Caco-2 (cell line): ENCODE data around the gene FBXO40. TPM values are rescaled to one million over a fixed set of nuclear protein-coding genes. Genes with fewer than 3 reads are reported as not detected.

Experiments
- BruUV-seq: library from RNA; stranded (reverse); fragments of 400-500 nt; replicated peaks from 2 replicates; lab custom pipeline; 2021; lab: Mats Ljungman, UMichigan
- CTCF ChIA-PET: fragments of 300-600 bp; sonication (Branson Sonifier 250); formaldehyde crosslinking; loops from one replicate; lab custom pipeline; 2022; ENCODE audit warnings: antibody characterized with exemption; lab: Charles Lee
- POLR2A ChIA-PET: fragments of 300-600 bp; sonication (Branson Sonifier 250); formaldehyde crosslinking; loops from one replicate; lab custom pipeline; 2022; ENCODE audit warnings: antibody characterized with exemption; lab: Charles Lee
- DNase-seq, 2 experiments: peaks; one replicate each; pipeline versions ENCODE4 v3.0.0 to v3.0.0-alpha.2; 2020 to 2022
- H3K27me3 ChIP-seq: replicated peaks from 2 replicates; pipeline ENCODE4 v1.6.0; 2011; ENCODE audit warnings: low read length; ENCODE audit not compliant: control insufficient read depth, insufficient read depth
- H3K36me3 ChIP-seq: 2 replicates; pipeline ENCODE4 v1.5.1; 2011; ENCODE audit warnings: low read length; ENCODE audit not compliant: control insufficient read depth, insufficient read depth
- H3K4me1 ChIP-seq: fragments of 250-450 bp; sonication (Bioruptor Pico); 2 replicates; pipeline ENCODE4 v1.5.1; 2020; ENCODE audit warnings: mild to moderate bottlenecking
- H3K4me3 ChIP-seq: 2 replicates; pipeline ENCODE4 v1.5.1; 2011; ENCODE audit warnings: low read depth, mild to moderate bottlenecking, control low read depth, low read length
- H3K9me3 ChIP-seq: fragments of 250-450 bp; sonication (Bioruptor Pico); 2 replicates; pipeline ENCODE4 v1.5.1; 2020; ENCODE audit warnings: mild to moderate bottlenecking, moderate library complexity
- H3K27ac Mint-ChIP-seq: one replicate; pipeline ENCODE4 v1.8.0; 2022; ENCODE audit warnings: mixed read lengths; ENCODE audit not compliant: unreplicated experiment
- H3K27me3 Mint-ChIP-seq: one replicate; pipeline ENCODE4 v1.8.0; 2022; ENCODE audit warnings: mixed read lengths; ENCODE audit not compliant: insufficient read depth, unreplicated experiment
- H3K36me3 Mint-ChIP-seq: one replicate; pipeline ENCODE4 v1.8.0; 2022; ENCODE audit warnings: mild to moderate bottlenecking, mixed read lengths; ENCODE audit not compliant: insufficient read depth, unreplicated experiment
- H3K4me1 Mint-ChIP-seq: one replicate; pipeline ENCODE4 v1.8.0; 2022; ENCODE audit warnings: low read depth, mixed read lengths; ENCODE audit not compliant: unreplicated experiment
- H3K4me3 Mint-ChIP-seq: one replicate; pipeline ENCODE4 v1.8.0; 2022; ENCODE audit warnings: mild to moderate bottlenecking, moderate library complexity, mixed read lengths; ENCODE audit not compliant: unreplicated experiment
- H3K9me3 Mint-ChIP-seq: one replicate; pipeline ENCODE4 v1.8.0; 2022; ENCODE audit warnings: mixed read lengths; ENCODE audit not compliant: unreplicated experiment
- intact Hi-C: fragments of 100-400 bp; cut with micrococcal nuclease; formaldehyde crosslinking; loops from one replicate; pipeline ENCODE4 v1.10.0; 2022; ENCODE audit not compliant: unreplicated experiment
- total RNA-seq: library from RNA; stranded (reverse); gene quantifications from 2 replicates; pipeline ENCODE4 v1.2.3, GENCODE V29; 2022
- TF ChIP-seq, protein P1 (sequence below), 2 experiments: fragments of 200-600 bp in 1 of 2; IDR thresholded peaks; 1 replicate in 1 of 2; 2 replicates in 1 of 2; pipeline versions ENCODE4 v1.5.1 to v1.8.0; 2011 to 2022; ENCODE audit warnings: antibody characterized with exemption in 1 of 2, control low read depth in 1 of 2, inconsistent platforms in 1 of 2, low read depth in 1 of 2, low read length in 1 of 2, mild to moderate bottlenecking in 1 of 2, moderate library complexity in 1 of 2; ENCODE audit not compliant: insufficient read depth in 1 of 2, severe bottlenecking in 1 of 2, unreplicated experiment in 1 of 2

Gene FBXO40
- total RNA-seq, 1 experiment from 2014 or later = not detected

DNA sequence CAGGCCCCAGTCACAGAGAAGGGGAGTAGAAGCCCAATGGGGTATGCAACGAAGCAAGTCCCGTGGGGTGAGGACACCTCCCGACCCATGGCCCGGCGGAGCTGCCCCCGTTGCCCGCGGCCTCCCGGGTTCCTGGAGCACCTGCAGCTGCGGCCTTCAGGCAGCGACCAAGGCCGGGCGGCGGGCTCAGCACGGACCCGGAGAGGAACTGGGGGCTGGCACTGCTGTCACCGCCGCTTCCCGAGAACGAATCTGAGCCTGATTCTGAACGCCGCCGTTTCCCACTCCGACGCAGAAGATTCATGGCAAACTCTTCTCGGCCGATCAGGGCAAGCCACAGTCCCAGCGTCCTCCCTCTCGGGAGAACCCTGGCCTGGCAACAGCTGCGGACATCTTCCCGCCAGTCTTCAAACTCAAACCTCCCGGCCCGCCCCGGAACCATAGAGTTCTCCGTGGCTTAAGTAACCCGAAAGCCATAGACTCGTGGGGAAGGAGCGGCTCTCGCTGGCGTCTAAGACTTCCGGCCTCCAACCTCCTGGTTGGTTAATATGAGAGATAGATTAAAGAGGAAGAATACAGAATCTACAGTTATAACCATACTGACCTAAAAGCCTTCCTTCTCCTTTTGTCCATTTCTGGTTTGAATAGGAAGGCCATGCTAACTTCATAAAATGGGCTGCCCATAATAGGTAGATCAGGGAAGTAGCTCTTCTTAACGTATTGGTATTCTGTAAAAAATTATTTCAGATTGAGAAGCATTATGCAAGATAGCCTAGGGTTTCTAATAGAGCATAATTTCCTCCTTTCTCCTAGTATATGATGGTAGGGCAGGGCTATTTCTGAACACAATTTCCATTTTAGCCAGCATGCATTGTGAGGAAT lies 47.4 kb upstream of the FBXO40 start, which contains the start of gene POLQ:
POLQ (minus strand) TSS at position 415 of the 882 bp plus-strand sequence; CDS start at position 304, 111 bp downstream.
- DNase-seq = peak; percentile 88 to 89
- Mint-ChIP-seq H3K27ac (peak within 1 kb of the TSS; percentile 92), H3K27me3 (no peaks in the 10 kb centered on the region), H3K36me3 (peaks cover 34% of the 10 kb centered on the region), H3K9me3 (no peaks in the 10 kb centered on the region), H3K4me3 (peak within 1 kb of the TSS; percentile 90), H3K4me1 (no peaks in the 10 kb centered on the region)
- Histone ChIP-seq H3K9me3 (no peaks in the 10 kb centered on the region), H3K4me1 (peaks cover 5% of the 10 kb centered on the region), H3K36me3 (no peaks in the 10 kb centered on the region), H3K27me3 (no peaks in the 10 kb centered on the region), H3K4me3 (peak within 1 kb of the TSS; percentile 72)
- TSS peak; percentile 65 for BruUV-seq
- CTCF ChIA-PET = interaction anchor here (0.5 to 2.3 kb wide), 4 partner anchors 87 to 713 kb away, joined by 4 to 11 read pairs (median 10); no protein-coding TSS in a partner anchor
- POLR2A ChIA-PET = interaction anchor here (0.6 kb wide), 1 partner anchor 18 kb away, joined by 8 read pairs; no protein-coding TSS in a partner anchor
- intact Hi-C loops = loop anchor here (1.0 to 5.0 kb wide), 10 partner anchors 116 to 836 kb away; partner anchors contain the start of genes EAF2, FAM162A, GOLGB1 and HCLS1
- TF ChIP-seq, protein P1, sequence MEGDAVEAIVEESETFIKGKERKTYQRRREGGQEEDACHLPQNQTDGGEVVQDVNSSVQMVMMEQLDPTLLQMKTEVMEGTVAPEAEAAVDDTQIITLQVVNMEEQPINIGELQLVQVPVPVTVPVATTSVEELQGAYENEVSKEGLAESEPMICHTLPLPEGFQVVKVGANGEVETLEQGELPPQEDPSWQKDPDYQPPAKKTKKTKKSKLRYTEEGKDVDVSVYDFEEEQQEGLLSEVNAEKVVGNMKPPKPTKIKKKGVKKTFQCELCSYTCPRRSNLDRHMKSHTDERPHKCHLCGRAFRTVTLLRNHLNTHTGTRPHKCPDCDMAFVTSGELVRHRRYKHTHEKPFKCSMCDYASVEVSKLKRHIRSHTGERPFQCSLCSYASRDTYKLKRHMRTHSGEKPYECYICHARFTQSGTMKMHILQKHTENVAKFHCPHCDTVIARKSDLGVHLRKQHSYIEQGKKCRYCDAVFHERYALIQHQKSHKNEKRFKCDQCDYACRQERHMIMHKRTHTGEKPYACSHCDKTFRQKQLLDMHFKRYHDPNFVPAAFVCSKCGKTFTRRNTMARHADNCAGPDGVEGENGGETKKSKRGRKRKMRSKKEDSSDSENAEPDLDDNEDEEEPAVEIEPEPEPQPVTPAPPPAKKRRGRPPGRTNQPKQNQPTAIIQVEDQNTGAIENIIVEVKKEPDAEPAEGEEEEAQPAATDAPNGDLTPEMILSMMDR (IDR thresholded peaks at IDR 0.05; ENCODE audit: insufficient read depth in 1 of 2, low read depth in 1 of 2, low read length in 1 of 2, severe bottlenecking in 1 of 2, unreplicated experiment in 1 of 2) = no peak

GRCh38 chr3:121552379-121552778 lies 40.8 kb upstream of the FBXO40 start:
- Mint-ChIP-seq H3K36me3 (no peaks in the 10 kb centered on the region), H3K27ac (no peak overlapping the region), H3K4me1 (no peaks in the 10 kb centered on the region), H3K9me3 (peaks cover 9% of the 10 kb centered on the region), H3K27me3 (peaks cover 2% of the 10 kb centered on the region), H3K4me3 (no peak overlapping the region)
- ChIA-PET CTCF (no interaction called here), POLR2A (no interaction called here)
- H3K27me3 ChIP-seq = no peaks in the 10 kb centered on the region
- intact Hi-C loops = no loop called here
- BruUV-seq = no TSS peak
- DNase-seq = no peak
- no peaks in the 10 kb centered on the region for H3K4me1 ChIP-seq
- H3K4me3 ChIP-seq = no peak overlapping the region
- H3K36me3 ChIP-seq = no peaks in the 10 kb centered on the region
- TF ChIP-seq, protein P1 (IDR thresholded peaks at IDR 0.05; ENCODE audit: insufficient read depth in 1 of 2, low read depth in 1 of 2, low read length in 1 of 2, severe bottlenecking in 1 of 2, unreplicated experiment in 1 of 2) = no peak
- H3K9me3 ChIP-seq = no peaks in the 10 kb centered on the region

GRCh38 chr3:121552797-121553196 lies 40.4 kb upstream of the FBXO40 start:
- no peak for DNase-seq
- H3K4me1 Mint-ChIP-seq = no peaks in the 10 kb centered on the region
- TF ChIP-seq, protein P1 (IDR thresholded peaks at IDR 0.05; ENCODE audit: insufficient read depth in 1 of 2, low read depth in 1 of 2, low read length in 1 of 2, severe bottlenecking in 1 of 2, unreplicated experiment in 1 of 2) = no peak
- H3K27me3 Mint-ChIP-seq = peaks cover 2% of the 10 kb centered on the region
- BruUV-seq = no TSS peak
- H3K36me3 Mint-ChIP-seq = no peaks in the 10 kb centered on the region
- POLR2A ChIA-PET = no interaction called here
- no peak overlapping the region for H3K4me3 Mint-ChIP-seq
- H3K9me3 Mint-ChIP-seq = peaks cover 9% of the 10 kb centered on the region
- intact Hi-C loops = no loop called here
- Histone ChIP-seq H3K4me1 (no peaks in the 10 kb centered on the region), H3K9me3 (no peaks in the 10 kb centered on the region), H3K4me3 (no peak overlapping the region), H3K36me3 (no peaks in the 10 kb centered on the region), H3K27me3 (no peaks in the 10 kb centered on the region)
- CTCF ChIA-PET = interaction anchor here (0.7 kb wide), 1 partner anchor 96 kb away, joined by 4 read pairs; no protein-coding TSS in a partner anchor
- H3K27ac Mint-ChIP-seq = no peak overlapping the region
